AG04450 (cell line): ENCODE results near the gene GNE. TPM values are rescaled to one million over a fixed set of nuclear protein-coding genes. Genes with fewer than 3 reads are reported as not detected.
"Not testable (repeated sequence)": the region's sequence is repeated elsewhere in the genome, so short reads cannot be mapped to it uniquely, and the experiment has no call there.

ENCODE experiments used
- CTCF ChIA-PET: fragments of 300-600, 350-600 bp; formaldehyde crosslinking; extraction: SDS; loops from one replicate; lab custom pipeline; 2022; ENCODE audit warnings: antibody characterized with exemption, inconsistent platforms; lab: Charles Lee
- POLR2A ChIA-PET: fragments of 350-600 bp; formaldehyde crosslinking; extraction: SDS; loops from one replicate; lab custom pipeline; 2021; ENCODE audit warnings: antibody characterized with exemption, inconsistent platforms; lab: Yijun Ruan, JAX
- DNase-seq: peaks from one replicate; pipeline ENCODE4 v3.0.0-alpha.2; 2011; ENCODE audit warnings: low read depth, low spot score
- H3K27ac ChIP-seq: one replicate; pipeline ENCODE4 v1.5.1; 2012; ENCODE audit warnings: low read depth, low read length, control low read depth
- H3K27me3 ChIP-seq: one replicate; pipeline ENCODE4 v1.6.0; 2012; ENCODE audit warnings: low read length; ENCODE audit not compliant: control insufficient read depth, insufficient read depth
- H3K4me3 ChIP-seq: 2 replicates; pipeline ENCODE4 v1.5.1; 2011; ENCODE audit warnings: mild to moderate bottlenecking, low read depth, low read length, control low read depth
- H3K9me3 ChIP-seq: 2 replicates; pipeline ENCODE4 v1.5.1; 2012; ENCODE audit warnings: low read length; ENCODE audit not compliant: control insufficient read depth, insufficient read depth
- polyA plus RNA-seq: library from polyadenylated mRNA; depleted of rRNA; stranded (reverse); fragments of >200 nt; gene quantifications from 2 replicates; pipeline ENCODE4 v1.2.3, GENCODE V29; 2011
- TF ChIP-seq, protein P1 (sequence below): IDR thresholded peaks from 2 replicates; pipeline ENCODE4 v1.5.1; 2011; ENCODE audit warnings: low read depth, low read length, control low read depth, inconsistent platforms

Gene GNE
- polyA plus RNA-seq, 1 experiment = 17.4 TPM

- DNase-seq = peak; percentile 92
- Histone ChIP-seq H3K9me3 (no peaks in the 10 kb centered on the region), H3K4me3 (peak within 1 kb of the TSS; percentile 96), H3K27ac (peak within 1 kb of the TSS; percentile 89), H3K27me3 (no peaks in the 10 kb centered on the region)
- TF ChIP-seq, protein P1, sequence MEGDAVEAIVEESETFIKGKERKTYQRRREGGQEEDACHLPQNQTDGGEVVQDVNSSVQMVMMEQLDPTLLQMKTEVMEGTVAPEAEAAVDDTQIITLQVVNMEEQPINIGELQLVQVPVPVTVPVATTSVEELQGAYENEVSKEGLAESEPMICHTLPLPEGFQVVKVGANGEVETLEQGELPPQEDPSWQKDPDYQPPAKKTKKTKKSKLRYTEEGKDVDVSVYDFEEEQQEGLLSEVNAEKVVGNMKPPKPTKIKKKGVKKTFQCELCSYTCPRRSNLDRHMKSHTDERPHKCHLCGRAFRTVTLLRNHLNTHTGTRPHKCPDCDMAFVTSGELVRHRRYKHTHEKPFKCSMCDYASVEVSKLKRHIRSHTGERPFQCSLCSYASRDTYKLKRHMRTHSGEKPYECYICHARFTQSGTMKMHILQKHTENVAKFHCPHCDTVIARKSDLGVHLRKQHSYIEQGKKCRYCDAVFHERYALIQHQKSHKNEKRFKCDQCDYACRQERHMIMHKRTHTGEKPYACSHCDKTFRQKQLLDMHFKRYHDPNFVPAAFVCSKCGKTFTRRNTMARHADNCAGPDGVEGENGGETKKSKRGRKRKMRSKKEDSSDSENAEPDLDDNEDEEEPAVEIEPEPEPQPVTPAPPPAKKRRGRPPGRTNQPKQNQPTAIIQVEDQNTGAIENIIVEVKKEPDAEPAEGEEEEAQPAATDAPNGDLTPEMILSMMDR = peak; percentile 74
- POLR2A ChIA-PET = interaction anchor here (0.6 to 2.6 kb wide), 29 partner anchors 11 to 500 kb away, joined by 3 to 20 read pairs (median 4); partner anchors contain the start of genes GLIPR2, GNE and RECK
- CTCF ChIA-PET = interaction anchor here (0.5 to 2.9 kb wide), 28 partner anchors 9 to 245 kb away, joined by 3 to 17 read pairs (median 4); no protein-coding TSS in a partner anchor
These were observed 67.6 kb downstream of the GNE start, which contains the start of gene CLTA for GRCh38 chr9:36190388-36191289. Gene CLTA, plus strand, starts transcription at chr9:36190921. Its CDS starts 136 bp downstream, at chr9:36191057.

GRCh38 chr9:36189976-36190375 is 68.3 kb downstream of the GNE start:
- POLR2A ChIA-PET = interaction anchor here (0.6 to 2.6 kb wide), 25 partner anchors 11 to 499 kb away, joined by 3 to 20 read pairs (median 5); partner anchors contain the start of genes GLIPR2, GNE and RECK
- TF ChIP-seq, protein P1 = no peak
- no peak overlapping the region for H3K27ac ChIP-seq
- no peaks in the 10 kb centered on the region for H3K27me3 ChIP-seq
- H3K9me3 ChIP-seq = no peaks in the 10 kb centered on the region
- no peak for DNase-seq
- peak overlapping the region; percentile 96 for H3K4me3 ChIP-seq
- CTCF ChIA-PET = interaction anchor here (0.6 to 2.9 kb wide), 30 partner anchors 10 to 244 kb away, joined by 3 to 17 read pairs (median 5); partner anchors contain the start of gene CCIN

DNA sequence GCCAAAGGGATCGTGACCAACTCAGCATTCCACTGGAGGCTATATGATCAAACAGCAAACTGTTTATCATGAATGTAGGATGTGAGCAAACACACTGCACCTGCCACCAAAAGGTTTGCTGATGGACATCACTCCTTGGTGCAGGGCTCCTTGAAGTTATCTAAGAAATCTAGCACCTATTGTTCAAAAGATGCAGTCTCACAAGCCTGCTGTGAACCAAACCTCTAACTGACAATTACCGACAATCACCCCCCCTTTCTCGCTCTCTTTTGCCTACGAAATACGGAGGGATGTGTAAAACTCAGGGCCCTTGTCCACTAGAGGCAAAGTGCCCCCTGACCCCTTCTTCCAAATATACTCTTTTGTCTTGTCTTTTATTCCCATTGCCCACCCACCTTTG is 70.0 kb downstream of the GNE start:
- TF ChIP-seq, protein P1 = no peak
- CTCF ChIA-PET = interaction anchor here (1.9 to 2.8 kb wide), 2 partner anchors 22 to 243 kb away, joined by 12 to 16 read pairs; no protein-coding TSS in a partner anchor
- Histone ChIP-seq H3K4me3 (no peak overlapping the region), H3K27me3 (no peaks in the 10 kb centered on the region), H3K27ac (no peak overlapping the region), H3K9me3 (no peaks in the 10 kb centered on the region)
- DNase-seq = no peak
- POLR2A ChIA-PET = no interaction called here

DNA sequence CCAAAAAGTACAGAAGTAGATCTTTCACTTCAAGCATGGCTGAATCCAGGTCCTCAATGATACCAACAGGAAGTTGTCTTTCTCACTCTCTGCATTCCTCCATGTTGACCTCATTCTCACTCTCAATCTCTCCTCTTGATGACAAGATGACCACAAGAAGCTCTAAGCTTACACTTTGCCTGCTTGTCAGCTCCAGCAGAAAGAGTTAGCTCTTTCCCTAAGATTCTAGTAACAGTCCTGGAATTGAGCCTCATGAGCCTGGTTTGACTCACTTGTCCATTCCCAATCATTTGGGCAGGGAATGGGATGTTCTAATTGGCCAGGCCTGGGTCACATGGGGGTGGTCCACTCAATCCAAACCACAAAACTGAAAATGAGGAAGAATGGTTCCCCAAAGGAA is 70.8 kb downstream of the GNE start:
- peak; percentile 65 for DNase-seq
- Histone ChIP-seq H3K9me3 (no peaks in the 10 kb centered on the region), H3K27me3 (no peaks in the 10 kb centered on the region), H3K4me3 (no peak overlapping the region), H3K27ac (peak overlapping the region; percentile 53)
- TF ChIP-seq, protein P1 = no peak
- ChIA-PET CTCF (interaction anchor here (1.0 kb wide), 1 partner anchor 21 kb away, joined by 3 read pairs; no protein-coding TSS in a partner anchor), POLR2A (interaction anchor here (0.7 kb wide), 1 partner anchor 22 kb away, joined by 5 read pairs; no protein-coding TSS in a partner anchor)

DNA sequence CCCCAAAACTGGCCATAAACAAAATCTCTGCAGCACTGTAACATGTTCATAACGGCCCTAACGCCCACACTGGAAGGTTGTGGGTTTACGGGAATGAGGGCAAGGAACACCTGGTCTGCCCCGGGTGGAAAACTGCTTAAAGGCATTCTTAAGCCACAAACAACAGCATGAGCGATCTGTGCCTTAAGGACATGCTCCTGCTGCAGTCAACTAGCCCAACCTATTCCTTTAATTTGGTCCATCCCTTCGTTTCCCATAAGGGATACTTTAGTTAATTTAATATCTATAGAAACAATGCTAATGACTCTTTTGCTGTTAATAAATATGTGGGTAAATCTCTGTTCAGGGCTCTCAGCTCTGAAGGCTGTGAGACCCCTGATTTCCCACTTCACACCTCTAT is 78.0 kb downstream of the GNE start:
- H3K27ac ChIP-seq, H3K27me3 ChIP-seq, POLR2A ChIA-PET, H3K9me3 ChIP-seq, DNase-seq, H3K4me3 ChIP-seq: not testable (repeated sequence)
- CTCF ChIA-PET = interaction anchor here (1.2 kb wide), 1 partner anchor 225 kb away, joined by 3 read pairs; no protein-coding TSS in a partner anchor
